Stimulated activated CD4-positive, alpha-beta T cell treated with anti-CD3 and anti-CD28 coated beads, TNF-alpha, amount 100 ng/mL, for 1 hour (primary cell): ENCODE data around the gene HOXB2.
A peak's percentile ranks its signal among the peaks of the same experiment; 100 is the strongest.
"Not testable (repeated sequence)": the region's sequence is repeated elsewhere in the genome, so short reads cannot be mapped to it uniquely, and the experiment has no call there.

ENCODE experiments used
- DNase-seq, 3 donors: peaks; one replicate each; pipeline ENCODE4 v3.0.0-alpha.2; 2020; ENCODE audit warnings: low read depth in 3 of 3, low spot score in 1 of 3

The HOXB2 gene

DNA sequence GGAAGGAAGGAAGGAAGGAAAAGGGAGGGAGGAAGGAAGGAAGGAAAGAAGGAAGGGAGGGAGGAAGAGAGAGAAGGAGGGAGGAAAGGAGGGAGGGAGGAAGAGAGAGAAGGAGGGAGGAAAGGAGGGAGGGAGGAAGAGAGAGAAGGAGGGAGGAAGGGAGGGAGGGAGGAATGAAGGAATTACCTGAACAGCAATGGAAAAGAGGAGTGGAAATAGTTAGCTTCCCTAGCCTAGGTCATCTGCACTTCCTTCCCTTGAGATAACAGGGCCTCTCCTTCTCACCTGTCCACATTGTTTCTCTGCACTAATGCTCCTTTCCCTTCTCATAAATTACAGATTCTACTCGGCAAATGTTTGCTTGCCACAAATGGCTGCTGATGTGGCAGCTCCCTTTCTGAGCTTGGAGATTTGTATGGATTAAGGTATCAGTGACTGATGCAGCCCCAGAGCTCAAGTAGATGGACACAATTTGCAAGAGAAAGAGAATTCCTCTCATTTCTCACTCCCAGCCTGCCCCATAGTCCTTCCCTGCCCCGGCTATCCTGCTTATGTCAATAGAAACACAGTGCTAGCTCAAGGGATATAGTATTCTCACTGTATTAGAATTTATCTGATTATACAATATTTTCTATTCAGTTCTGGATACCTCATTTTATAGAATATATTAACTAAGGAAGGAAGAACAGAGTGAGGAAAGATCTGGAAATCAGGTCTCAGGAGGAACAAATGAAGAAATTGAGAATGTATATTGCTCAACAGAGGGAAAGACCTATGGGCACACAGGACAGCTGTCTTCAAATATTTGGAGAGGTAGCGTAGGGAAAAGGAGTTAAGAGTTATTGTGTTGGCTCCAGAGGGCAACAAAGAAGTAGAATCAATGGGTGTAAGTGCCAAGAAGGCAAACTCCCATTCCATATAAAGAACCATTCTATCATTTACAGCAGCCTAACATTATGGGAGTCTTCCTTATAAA is 28.7 kb downstream of the HOXB2 start:
- DNase-seq, result no peak

DNA sequence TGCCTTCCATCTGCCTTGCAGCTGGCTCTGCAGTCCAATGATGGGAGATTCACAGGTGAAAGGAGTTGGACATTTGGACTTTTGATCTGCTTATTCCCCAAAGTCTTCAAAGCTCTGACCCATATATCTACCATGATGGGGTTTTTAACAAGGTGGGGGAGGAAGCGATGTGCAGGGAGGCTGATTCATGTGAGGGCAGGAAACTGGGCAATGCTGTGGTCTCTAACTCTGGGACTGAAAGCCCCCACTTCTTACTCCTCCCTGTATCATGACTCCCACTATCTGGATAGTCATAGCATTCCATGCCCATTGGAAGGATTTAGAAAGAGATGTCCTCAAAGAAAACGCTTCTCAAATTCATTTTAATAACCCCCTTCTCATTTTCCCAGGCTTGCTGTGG is 30.4 kb downstream of the HOXB2 start:
- DNase-seq, result no peak

DNA sequence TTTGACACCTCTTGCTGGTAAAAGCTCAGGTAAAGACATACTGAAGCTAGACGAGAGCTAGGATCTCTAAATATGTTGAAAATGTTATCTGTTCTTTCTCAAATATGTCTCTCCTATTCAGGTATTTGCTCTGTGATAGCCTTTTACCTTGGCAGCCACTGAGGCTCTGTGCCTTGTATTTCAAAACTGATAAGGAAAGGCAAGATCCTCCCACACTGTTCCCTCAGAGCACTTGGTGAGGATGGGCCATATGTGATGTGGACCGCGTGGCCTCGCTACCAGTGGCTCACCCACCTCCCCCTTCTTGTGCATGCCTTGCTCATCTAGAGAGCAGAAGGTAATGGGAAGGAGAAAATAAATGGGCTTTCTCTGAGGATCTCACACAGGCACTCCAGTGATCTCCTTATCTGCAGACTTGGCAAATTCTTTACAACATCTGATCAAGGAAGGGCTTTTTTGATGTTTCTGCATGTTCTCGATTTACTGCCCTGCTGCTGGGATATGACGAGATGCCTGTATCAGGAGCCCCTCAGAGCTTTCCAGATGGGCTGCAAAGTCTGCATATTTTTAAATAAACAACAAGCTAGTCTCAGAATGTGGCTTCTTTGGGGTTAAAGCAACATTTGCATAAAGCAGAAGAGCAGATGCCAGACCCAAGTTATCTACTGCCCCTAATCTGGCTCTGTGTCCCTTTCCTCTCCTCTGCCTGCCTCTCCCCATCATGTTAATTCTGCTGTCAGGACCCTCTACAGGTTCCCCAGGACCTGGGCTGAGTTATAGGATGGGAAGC is 31.0 kb downstream of the HOXB2 start:
- no peak for DNase-seq

DNA sequence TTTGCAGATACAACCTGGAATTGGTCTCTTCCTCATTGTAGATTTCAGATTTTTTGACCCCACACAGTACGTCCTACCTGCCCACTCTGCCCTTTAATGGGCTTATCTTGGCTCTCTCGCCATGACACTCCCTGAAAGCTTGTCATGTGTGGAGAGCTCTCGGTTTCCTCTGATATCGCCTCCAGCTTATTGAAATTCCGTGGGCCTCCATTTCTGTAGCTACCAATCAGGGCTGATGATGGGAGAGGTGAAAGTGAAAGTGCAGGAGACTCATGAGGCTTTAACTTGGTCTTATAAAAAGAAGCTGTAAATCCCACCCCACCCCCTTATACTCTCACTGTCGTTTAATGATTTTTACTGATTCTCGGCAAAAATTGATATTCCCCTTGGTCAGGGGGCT is 31.8 kb downstream of the HOXB2 start:
- no peak for DNase-seq

DNA sequence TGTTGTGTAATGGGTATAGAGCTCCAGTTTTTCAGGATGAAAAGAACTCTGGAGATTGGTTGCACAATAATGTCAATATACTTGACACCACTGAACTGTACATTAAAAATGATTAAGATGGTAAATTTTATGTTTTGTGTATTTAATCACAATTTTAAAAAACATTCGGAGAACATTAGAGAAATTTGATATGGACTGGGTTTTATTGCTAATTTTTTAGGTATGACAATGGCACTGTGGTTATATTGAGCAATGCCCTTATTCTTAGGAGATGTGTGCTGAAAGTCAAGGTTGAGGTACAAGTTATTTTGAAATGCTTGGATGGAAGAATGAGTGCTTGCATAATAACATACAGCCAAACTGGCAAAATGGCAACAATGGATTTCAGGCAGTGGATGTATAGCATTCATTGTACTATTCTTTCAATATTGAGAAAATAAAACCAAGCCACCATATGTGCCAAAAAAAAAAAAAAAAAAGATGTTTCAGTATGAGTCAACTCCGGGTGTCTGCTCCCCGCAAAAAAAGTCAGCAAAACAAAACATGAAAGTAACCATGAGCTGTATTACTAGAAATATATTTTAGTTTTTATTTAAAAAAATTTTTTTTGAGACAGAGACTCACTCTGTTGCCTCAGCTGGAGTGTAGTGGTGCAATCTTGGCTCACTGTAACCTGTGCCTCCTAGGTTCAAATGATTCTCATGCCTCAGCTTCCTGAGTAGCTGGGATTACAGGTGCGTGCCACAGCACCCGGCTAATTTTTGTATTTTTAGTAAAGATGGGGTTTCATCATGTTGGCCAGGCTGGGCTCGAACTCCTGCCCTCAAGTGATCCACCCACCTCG is 33.9 kb downstream of the HOXB2 start:
- no peak for DNase-seq

DNA sequence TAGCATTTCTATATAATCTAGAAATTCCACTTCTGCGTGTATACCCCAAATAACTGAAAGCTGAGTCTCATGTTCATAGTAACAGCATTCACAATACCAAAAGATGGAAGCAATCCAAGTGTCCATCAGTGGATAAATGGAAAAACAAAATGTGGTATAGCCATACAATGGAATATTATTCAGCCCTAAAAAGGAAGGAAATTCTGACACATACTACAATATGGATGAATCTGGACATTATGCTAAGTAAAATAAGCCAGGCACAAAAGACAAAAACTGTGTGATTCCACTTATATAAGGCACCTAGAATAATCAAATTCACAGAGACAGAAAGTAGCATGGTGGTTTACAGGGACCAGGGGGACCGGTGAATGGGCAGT is 34.5 kb downstream of the HOXB2 start:
- no peak for DNase-seq

DNA sequence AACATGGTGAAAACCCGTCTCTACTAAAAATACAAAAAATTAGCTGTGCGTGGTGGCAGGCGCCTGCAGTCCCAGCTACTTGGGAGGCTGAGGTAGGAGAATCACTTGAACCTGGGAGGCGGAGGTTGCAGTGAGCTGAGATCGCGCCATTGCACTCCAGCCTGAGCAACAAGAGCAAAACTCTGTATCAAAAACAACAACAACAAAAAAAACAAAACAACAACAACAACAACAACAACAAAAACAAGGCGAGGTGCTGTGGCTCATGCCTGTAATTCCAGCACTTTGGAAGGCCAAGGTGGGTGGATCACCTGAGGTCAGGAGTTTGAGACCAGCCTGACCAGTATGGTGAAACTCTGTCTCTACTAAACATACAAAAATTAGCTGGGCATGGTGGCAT is 35.2 kb downstream of the HOXB2 start:
- DNase-seq, result not testable (repeated sequence)

DNA sequence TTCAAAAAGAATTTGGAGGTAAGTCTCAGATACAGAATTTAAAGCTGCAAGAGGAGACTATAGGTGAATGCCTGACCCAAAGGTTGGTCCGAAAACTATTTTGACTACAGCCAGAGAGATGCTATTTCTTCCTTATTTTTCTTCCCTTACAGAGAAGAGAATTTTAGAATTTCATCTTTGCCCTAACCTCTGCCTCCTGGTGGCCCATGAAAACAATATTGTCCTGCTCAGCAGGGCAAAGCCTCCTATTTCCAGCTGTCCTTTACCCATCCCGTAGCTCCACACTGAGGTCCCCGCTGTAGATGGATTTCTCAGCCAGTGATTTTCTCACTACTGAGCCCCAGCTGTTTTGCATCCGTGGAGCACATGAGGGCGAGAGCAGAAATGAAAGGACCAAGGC is 38.7 kb downstream of the HOXB2 start:
- DNase-seq, result no peak

DNA sequence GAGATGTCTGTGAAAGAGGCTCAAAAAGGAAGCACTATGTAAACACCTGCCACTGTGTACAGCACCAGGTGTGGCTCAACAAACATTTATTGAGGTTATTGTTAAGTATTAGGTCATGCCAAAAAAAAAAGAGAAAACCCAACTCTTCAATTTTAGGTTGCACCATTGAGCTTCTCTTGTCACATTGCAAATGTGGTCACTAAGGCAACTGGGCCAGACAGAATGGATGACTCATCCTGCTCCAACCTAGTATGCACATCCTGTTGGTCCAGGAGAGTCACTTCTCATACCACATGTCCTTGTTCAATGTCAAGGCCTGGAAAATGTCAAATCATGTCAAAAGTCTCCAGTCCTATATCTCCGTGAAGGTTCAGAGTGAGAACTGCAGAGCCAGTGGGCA is 39.1 kb downstream of the HOXB2 start:
- DNase-seq, result peak in 1 of 3 donors; percentile 47

DNA sequence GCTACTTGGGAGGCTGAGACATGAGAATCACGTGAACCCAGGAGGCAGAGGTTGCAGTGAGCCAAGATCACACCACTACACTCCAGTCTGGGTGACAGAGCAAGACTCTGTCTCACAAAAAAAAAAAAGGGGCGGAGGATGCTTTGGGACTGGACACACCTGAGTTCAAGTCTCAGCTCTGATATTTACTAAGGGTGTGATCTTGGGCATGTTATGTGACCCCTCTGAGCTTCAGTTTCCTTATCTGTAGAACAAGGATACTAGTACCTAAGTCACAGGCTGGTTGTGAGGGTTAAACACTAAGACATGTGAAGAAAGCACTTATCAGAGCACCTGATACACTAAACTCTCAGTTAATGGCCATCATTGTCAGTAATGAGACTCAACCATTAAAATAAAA is 40.0 kb downstream of the HOXB2 start:
- DNase-seq, result no peak

DNA sequence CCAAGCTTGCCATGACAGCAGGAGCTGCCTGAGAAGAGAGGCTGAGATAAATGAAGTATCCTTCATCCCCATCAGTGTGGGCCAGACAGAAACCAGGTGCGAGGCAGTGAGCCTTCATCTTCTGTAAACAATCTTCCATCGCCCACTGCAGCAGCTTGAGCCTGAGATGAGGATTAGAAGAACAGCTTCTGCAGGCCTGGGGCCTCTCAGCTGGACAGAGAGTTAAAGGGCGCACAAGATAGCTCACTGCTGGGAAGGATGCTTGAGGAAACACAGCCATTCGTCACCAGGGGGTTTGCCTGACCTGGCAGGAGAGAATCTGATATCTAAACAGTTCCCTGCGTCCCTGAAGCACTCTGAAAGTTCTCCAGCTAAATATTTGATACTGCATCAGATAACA is 41.2 kb downstream of the HOXB2 start:
- DNase-seq, result no peak

DNA sequence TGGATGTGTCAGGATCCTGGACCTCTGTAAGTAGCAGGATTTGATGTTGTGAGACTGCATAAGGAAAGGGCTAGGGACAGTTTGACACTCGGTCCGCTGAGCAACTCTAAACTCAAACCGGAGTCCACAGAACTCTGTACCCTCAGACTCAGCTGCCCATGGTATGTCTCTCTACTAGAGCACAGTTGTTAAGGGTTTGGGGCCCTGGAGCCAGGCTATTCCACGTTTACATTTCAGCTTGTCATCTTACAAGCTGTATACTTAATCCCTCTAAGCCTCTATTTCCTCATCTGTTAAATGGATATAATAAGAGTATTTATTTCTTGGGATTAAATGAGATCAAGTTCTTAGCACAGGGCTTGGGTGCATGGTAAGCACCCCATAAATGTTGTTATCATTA is 42.0 kb downstream of the HOXB2 start:
- no peak for DNase-seq

DNA sequence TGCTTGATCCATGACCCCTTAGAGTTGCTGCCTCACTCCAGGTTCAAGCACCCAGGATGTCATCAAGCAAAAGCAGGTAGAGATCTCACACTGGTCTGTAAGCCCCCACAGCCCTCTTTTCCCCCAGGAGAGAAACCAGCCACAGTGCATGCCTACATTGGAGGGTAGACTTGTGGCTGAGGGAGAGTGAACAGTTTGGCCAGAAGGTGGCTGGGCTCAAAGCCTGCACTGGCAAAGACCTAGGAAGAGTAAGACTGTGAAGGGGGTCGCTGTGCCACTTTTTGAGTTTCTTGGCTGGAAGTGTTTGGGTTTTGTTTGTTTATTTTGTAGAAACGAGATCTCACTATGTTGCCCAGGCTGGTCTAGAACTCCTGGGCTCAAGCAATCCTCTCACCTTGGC is 42.6 kb downstream of the HOXB2 start:
- no peak for DNase-seq

DNA sequence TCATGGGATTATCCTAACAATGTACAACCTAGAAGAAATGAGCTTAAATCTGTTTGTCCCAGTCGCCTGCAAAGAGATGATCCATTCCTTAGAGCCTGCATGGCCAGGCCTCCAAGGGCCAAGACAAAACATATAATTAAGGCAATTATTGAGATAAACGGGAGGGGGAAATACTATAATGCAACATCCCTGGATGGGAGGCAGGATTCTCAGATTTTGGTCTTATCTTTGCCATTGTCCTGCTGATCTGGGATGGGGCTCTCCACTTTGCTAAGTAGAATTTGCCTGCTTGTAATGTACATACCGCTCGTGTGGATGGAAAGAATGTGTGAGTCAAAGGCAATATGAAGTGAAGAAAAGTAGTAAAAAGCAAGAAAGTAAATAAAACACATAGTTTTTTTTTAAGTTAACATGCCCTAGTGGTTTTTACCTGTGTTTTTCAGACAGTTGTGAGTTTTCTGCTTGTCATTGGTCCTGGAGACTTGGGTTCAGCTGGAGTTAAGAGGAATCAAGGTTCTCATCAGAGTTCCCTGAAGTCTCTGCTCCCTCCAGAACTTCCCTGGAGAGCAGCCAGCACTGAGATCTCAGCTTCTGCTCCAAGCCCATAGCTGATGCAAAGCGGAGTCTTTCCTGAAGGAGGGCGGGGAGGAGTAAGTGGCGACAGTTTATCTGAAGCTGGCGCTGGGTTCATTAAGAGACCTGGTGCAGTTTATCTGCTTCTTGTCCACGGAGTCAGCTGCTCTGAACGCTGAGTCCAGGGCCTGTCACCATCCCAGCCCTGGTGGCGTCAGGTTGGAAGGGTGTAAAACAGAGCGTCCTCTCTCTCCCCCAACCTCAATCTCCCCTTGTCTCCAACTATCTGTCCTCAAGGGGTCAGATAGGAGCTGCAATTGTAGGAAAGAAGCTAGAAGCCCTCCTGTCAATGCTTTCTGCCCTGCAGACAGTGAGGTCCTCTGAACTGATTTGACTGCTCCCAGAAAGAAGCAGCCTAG is 44.2 kb downstream of the HOXB2 start:
- no peak for DNase-seq

DNA sequence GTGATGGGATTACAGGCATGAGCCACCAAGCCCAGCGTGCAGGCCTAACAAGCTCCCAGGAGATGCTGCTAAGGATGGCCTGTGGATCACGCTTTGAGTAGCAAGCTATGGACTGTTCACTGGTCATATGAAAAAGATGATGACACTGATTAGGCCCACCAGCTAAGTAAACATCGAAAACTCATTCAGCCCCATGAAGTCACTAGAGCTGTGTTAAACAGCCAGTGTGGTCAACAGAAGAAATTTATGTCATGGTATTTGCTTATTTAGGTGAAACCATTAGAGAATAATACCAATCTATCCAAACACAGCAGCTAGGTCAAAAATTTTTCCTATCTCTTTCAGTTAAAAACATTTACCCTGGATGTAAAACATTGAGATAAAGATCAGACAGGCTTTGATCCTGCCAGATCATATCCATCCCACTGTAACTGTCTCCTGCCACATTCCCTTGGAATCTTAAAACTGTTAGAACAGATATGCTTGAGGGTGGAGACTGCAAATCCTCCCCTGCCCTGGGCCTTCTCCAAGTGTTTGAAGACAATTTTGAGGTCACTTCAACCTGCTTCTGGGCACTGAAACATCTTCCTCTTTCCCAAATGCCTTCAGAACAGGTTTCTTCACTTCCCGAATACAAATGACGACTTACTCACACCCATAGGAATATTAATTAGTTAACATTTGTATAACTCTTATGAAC is 45.0 kb downstream of the HOXB2 start:
- DNase-seq, result no peak

DNA sequence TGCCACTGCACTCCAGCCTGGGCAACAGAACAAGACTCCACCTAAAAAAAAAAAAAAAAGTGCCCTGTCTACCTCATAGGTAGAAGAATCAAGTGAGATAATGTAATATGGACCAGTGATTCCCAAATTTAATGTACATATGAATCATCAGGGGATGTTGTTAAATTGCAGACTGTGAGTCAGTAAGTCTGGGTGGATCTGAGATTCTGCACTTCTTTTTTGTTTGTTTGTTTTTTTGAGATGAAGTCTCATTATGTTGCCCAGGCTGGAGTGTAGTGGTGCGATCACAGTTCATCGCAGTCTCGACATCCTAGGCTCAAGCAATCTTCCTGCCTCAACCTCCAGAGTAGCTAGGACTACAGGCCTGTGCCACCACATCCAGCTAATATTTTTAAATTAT is 45.7 kb downstream of the HOXB2 start:
- DNase-seq, result no peak

DNA sequence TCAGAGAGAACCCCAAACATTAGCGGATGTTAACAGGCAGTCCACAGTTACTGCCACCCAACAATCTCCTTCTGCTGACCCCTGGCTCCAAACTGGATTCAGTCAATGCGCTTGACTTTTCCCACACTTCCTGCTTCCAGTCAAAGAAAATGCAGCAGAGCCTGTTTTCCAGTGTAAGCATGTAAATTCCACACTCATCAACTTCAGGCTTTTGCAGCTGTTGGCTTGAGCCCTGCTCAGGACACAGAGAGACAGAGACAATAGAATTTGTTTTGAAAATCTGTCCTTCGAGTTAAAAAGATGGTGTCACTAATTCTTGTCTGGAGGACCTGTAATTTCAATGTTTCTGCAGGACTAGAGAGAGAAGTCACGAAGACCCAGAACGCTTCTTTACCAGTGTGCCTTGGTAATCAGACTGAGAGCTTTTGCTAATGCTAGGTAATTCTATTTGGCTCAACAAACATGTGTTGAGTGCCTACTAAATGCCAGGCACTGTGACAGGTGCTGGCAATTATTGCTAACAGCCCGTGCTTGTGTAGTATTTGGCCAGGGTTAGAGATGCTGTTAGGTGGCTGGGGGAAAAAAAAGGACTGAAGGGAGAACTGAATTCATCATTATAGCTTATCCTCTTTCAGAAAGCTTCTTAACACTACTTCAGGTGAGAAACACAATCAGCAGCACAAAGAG is 46.6 kb downstream of the HOXB2 start:
- DNase-seq, result no peak

DNA sequence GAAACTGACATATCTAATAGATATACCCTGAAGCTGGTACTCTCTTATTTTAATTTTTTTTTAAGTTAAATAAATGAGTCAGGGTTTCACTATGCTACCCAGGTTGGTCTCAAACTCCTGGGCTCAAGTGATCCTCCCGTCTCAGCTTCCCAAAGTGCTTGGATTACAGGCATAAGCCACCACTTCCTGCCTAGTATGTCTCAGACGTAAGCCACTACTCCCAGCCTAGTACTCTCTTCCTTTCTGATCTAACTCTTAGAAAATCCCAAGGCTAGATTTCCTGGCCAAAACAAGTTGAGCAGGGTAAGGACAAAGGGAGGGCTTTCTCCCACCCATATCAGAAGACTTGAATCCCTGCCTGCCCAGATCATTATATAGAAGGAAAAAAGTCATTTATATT is 47.8 kb downstream of the HOXB2 start:
- DNase-seq, result no peak

DNA sequence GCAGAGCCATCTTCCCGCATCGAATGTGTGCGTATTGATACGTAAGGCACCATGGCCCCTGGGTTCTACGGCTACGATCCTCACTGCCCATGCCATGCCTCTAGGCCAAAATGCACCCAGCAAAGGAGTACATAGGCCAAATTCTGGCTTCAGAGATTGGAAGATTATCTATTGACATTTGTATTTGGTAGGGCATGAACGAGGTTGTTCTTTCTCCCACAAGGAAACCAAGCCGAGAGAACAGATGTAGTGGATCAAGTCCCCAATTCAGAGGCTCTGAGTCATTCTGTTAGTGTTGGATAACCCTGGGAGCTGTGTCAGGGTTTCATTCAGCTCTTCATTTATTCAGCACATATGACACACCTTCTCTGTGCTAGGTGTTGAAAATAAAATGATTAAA is 50.6 kb downstream of the HOXB2 start:
- no peak for DNase-seq
